Adrenal gland (tissue), 5 donors: Measurements from ENCODE around the gene MYADML2.

Experiments
- POLR2A ChIP-seq, 2 donors: fragments of 450-650 bp; IDR thresholded peaks; one replicate each; pipeline ENCODE4 v1.6.1; 2017; ENCODE audit warnings: antibody characterized with exemption in 2 of 2, mild to moderate bottlenecking in 2 of 2, moderate library complexity in 1 of 2
- TF ChIP-seq, protein P1 (sequence below), 6 experiments: fragments of 450-650 bp in 4 of 6; fragments of 200-600 bp in 2 of 6; sonication (generic) in 1 of 6; IDR thresholded peaks; 1 replicate in 5 of 6; 2 replicates in 1 of 6; pipeline versions ENCODE4 v1.5.1 to v1.8.0; 2016 to 2021; ENCODE audit warnings: antibody characterized with exemption in 6 of 6, mild to moderate bottlenecking in 2 of 6, moderate library complexity in 1 of 6
- donor health status: DM: no; HTN: no; CAD: no.

DNA sequence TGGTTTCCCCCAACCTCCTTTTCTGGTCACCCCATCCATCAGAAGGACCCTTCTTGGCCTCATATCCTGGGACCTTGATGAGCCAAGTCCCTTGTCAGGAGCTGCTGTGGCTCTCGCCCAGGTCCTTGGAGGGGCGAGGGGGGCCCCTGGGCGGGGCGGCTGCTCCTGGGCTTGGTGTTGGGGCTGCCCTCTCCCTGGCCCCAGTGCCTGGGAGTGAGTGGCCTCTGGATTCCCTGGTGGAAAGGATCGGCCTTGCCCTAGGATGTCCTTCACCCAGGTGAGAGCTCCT, 20.2 kb upstream of the MYADML2 start:
- TF ChIP-seq, protein P1, sequence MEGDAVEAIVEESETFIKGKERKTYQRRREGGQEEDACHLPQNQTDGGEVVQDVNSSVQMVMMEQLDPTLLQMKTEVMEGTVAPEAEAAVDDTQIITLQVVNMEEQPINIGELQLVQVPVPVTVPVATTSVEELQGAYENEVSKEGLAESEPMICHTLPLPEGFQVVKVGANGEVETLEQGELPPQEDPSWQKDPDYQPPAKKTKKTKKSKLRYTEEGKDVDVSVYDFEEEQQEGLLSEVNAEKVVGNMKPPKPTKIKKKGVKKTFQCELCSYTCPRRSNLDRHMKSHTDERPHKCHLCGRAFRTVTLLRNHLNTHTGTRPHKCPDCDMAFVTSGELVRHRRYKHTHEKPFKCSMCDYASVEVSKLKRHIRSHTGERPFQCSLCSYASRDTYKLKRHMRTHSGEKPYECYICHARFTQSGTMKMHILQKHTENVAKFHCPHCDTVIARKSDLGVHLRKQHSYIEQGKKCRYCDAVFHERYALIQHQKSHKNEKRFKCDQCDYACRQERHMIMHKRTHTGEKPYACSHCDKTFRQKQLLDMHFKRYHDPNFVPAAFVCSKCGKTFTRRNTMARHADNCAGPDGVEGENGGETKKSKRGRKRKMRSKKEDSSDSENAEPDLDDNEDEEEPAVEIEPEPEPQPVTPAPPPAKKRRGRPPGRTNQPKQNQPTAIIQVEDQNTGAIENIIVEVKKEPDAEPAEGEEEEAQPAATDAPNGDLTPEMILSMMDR (IDR thresholded peaks at IDR 0.05) = no peak
- no peak for TF ChIP-seq POLR2A (IDR thresholded peaks at IDR 0.05)
